NCI-H128 (cell line): ENCODE results near the gene FPGS.
A peak's percentile ranks its signal among the peaks of the same experiment; 100 is the strongest.
"Not testable (repeated sequence)": the region's sequence is repeated elsewhere in the genome, so short reads cannot be mapped to it uniquely, and the experiment has no call there.

ENCODE experiments used
- DNase-seq: peaks from one replicate; lab custom pipeline; 2025; ENCODE audit not compliant: unreplicated experiment; lab: John Stamatoyannopoulos, UW

FPGS gene

GRCh38 chr9:127802576-127803443 is at the start of gene FPGS:
FPGS (plus strand) TSS chr9:127802882; CDS start chr9:127802925, 43 bp downstream.
- peak; percentile 72 for DNase-seq

GRCh38 chr9:127753148-127753547 is 49.5 kb upstream of the FPGS start:
- DNase-seq: no peak

GRCh38 chr9:127753622-127754021 is 49.1 kb upstream of the FPGS start:
- DNase-seq: no peak

GRCh38 chr9:127754099-127755060 is 48.3 kb upstream of the FPGS start:
- peak; percentile 9 for DNase-seq

GRCh38 chr9:127755061-127756060 is 47.3 kb upstream of the FPGS start:
- no peak for DNase-seq

GRCh38 chr9:127756233-127756632 is 46.4 kb upstream of the FPGS start:
- DNase-seq: no peak

GRCh38 chr9:127756776-127757175 is 45.9 kb upstream of the FPGS start:
- DNase-seq: not testable (repeated sequence)

GRCh38 chr9:127758843-127759242 is 43.8 kb upstream of the FPGS start:
- DNase-seq: no peak

- DNase-seq: no peak
Measured at GRCh38 chr9:127761061-127761460, 41.6 kb upstream of the FPGS start.

- no peak for DNase-seq
Measured at GRCh38 chr9:127761491-127761956, 41.2 kb upstream of the FPGS start.

- DNase-seq: no peak
Measured at GRCh38 chr9:127762111-127762676, 40.5 kb upstream of the FPGS start.

- no peak for DNase-seq
Measured at GRCh38 chr9:127763918-127764384, 38.7 kb upstream of the FPGS start.

GRCh38 chr9:127765418-127765817 is 37.3 kb upstream of the FPGS start:
- DNase-seq: no peak

- DNase-seq: no peak
Measured at GRCh38 chr9:127767410-127767809, 35.3 kb upstream of the FPGS start.

GRCh38 chr9:127767909-127768331 is 34.8 kb upstream of the FPGS start:
- DNase-seq: no peak

GRCh38 chr9:127768698-127769097 is 34.0 kb upstream of the FPGS start:
- no peak for DNase-seq

- DNase-seq: no peak
Measured at GRCh38 chr9:127769101-127769500, 33.6 kb upstream of the FPGS start.

- no peak for DNase-seq
Measured at GRCh38 chr9:127769929-127770582, 32.6 kb upstream of the FPGS start.

GRCh38 chr9:127770583-127770904 is 32.1 kb upstream of the FPGS start:
- DNase-seq: no peak
